Gastroesophageal sphincter (tissue), 4 donors: ENCODE data around the gene CHI3L1. TPM values are rescaled to one million over a fixed set of nuclear protein-coding genes. Genes with fewer than 3 reads are reported as not detected.

Source experiments
- ATAC-seq: fragments of 150-250 bp; one replicate; pipeline ENCODE4 v1.9.1; 2016; ENCODE audit warnings: mild to moderate bottlenecking, moderate library complexity
- H3K27ac ChIP-seq, 4 donors: fragments of 200-600 bp; sonication (generic) in 3 of 4; 1 replicate in 3 of 4; 2 replicates in 1 of 4; pipeline ENCODE4 v1.5.1; 2016 to 2019
- H3K27me3 ChIP-seq: fragments of 200-600 bp; sonication (generic); one replicate; pipeline ENCODE4 v1.5.1; 2019
- H3K36me3 ChIP-seq, 2 donors: fragments of 200-600 bp; sonication (generic); one replicate each; pipeline ENCODE4 v1.5.1; 2019; ENCODE audit warnings: control low read depth in 1 of 2
- H3K4me1 ChIP-seq, 3 donors: fragments of 200-600 bp; sonication (generic); 1 replicate in 2 of 3; 2 replicates in 1 of 3; pipeline ENCODE4 v1.5.1; 2016 to 2019; ENCODE audit warnings: control low read depth in 2 of 3
- H3K4me3 ChIP-seq, 2 donors: fragments of 200-600 bp; sonication (generic); one replicate each; pipeline ENCODE4 v1.5.1; 2019; ENCODE audit warnings: mild to moderate bottlenecking in 1 of 2, moderate library complexity in 1 of 2
- H3K9me3 ChIP-seq, 3 donors: fragments of 200-600 bp; sonication (generic); one replicate each; pipeline ENCODE4 v1.5.1; 2017 to 2019; ENCODE audit warnings: control low read depth in 2 of 3
- EP300 ChIP-seq: sonication (generic); formaldehyde crosslinking; IDR thresholded peaks from one replicate; pipeline ENCODE4 v1.6.1; 2017; ENCODE audit warnings: antibody characterized with exemption, mild to moderate bottlenecking
- POLR2A ChIP-seq, 2 donors: fragments of 450-650 bp; IDR thresholded peaks; one replicate each; pipeline ENCODE4 v1.6.1; 2017; ENCODE audit warnings: antibody characterized with exemption in 2 of 2, mild to moderate bottlenecking in 2 of 2, moderate library complexity in 1 of 2
- POLR2AphosphoS5 ChIP-seq: sonication (generic); formaldehyde crosslinking; IDR thresholded peaks from one replicate; pipeline ENCODE4 v1.6.1; 2017; ENCODE audit warnings: antibody characterized with exemption
- WGBS, 2 donors: methylation state at CpG; one replicate each; pipeline ENCODE4 v1.1.5; 2018; ENCODE audit warnings: low coverage in 1 of 2; 5-methylcytosine and 5-hydroxymethylcytosine counted together
- total RNA-seq, 4 donors: library from RNA; depleted of rRNA; stranded (reverse); fragments of >200 nt; gene quantifications; one replicate each; pipeline ENCODE4 v1.1.0, GENCODE V29; 2016
- TF ChIP-seq, protein P1 (sequence below), 4 experiments: fragments of 200-600 bp in 2 of 4; fragments of 450-650 bp in 2 of 4; sonication (generic) in 1 of 4; IDR thresholded peaks; one replicate each; pipeline ENCODE4 v1.5.1; 2017 to 2019; ENCODE audit warnings: antibody characterized with exemption in 4 of 4, mild to moderate bottlenecking in 2 of 4, moderate library complexity in 2 of 4

CHI3L1 gene
- total RNA-seq, 4 donors from 2014 or later = 3.4 to 5.4 (median 5.0) TPM; not detected in 1

DNA sequence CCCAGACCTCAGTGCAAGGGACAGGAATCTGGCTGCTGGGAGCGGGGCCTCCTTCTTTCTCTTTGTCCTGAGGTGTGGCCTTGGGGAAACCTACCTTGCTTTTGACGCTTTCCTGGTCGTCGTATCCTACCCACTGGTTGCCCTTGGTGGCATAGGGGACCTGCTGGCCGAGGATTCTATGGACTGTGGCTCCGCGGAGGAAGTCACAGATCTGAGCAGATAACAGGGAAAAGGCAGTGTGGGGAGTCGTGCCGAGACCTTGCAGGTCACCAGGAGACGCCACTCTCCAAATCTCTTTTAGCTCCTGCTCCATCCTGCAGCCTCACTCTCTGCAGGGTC lies 6.9 kb downstream of the CHI3L1 start:
- Histone ChIP-seq H3K4me1 (no peaks in the 10 kb centered on the region), H3K36me3 (no peaks in the 10 kb centered on the region), H3K9me3 (no peaks in the 10 kb centered on the region), H3K27me3 (no peaks in the 10 kb centered on the region), H3K4me3 (no peak overlapping the region), H3K27ac (no peak overlapping the region)
- no peak for ATAC-seq
- 100% methylated on average over 1 of the region's 10 CpGs; no CpG with 5 or more reads in 1 of the 2 donors for WGBS, 2 donors
- TF ChIP-seq POLR2AphosphoS5 (no peak), EP300 (no peak), POLR2A (IDR thresholded peaks at IDR 0.05) (no peak)
- TF ChIP-seq, protein P1, sequence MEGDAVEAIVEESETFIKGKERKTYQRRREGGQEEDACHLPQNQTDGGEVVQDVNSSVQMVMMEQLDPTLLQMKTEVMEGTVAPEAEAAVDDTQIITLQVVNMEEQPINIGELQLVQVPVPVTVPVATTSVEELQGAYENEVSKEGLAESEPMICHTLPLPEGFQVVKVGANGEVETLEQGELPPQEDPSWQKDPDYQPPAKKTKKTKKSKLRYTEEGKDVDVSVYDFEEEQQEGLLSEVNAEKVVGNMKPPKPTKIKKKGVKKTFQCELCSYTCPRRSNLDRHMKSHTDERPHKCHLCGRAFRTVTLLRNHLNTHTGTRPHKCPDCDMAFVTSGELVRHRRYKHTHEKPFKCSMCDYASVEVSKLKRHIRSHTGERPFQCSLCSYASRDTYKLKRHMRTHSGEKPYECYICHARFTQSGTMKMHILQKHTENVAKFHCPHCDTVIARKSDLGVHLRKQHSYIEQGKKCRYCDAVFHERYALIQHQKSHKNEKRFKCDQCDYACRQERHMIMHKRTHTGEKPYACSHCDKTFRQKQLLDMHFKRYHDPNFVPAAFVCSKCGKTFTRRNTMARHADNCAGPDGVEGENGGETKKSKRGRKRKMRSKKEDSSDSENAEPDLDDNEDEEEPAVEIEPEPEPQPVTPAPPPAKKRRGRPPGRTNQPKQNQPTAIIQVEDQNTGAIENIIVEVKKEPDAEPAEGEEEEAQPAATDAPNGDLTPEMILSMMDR (IDR thresholded peaks at IDR 0.05) = no peak

DNA sequence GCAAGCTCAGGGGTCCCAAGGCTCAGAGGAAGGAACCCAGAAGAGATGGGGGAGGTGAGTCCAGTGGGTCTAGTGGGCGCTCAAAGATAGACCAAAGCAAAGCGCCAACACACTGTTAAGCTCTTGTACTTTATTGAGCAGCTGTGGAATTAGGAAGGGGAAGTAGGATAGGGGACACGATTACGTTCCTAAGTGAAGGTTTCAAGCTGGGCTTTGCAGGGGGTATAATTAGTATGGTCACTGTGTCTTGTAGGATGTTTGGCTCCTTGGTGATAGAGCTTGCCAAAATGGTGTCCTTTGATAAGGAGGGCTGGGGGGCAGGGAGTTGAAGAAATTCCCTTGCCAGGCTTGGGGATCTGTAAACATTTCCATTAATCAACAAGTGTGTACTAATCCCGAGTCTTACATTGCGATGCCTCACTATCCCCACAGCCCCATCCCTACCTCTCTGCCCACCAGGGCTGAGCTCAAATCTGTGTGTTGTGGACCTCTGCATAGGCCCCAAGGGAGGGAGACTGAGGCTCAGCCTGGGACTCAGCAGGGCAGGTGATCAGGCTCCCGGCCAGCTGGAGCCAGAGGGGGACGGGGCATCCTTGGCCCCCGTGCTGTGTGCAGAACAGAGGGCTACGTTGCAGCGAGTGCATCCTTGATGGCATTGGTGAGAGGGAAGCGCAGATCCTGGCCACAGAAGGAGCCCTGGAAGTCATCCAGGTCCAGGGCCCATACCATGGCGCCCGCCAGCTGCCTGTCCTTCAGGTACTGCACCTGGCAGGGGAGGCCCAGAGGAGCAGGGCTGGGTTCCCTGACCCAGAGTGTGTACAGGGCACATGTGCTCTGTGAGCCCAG lies 7.5 kb downstream of the CHI3L1 start:
- TF ChIP-seq POLR2A (IDR thresholded peaks at IDR 0.05) (no peak), POLR2AphosphoS5 (no peak), EP300 (no peak)
- TF ChIP-seq, protein P1 (IDR thresholded peaks at IDR 0.05) = no peak
- Histone ChIP-seq H3K27me3 (no peaks in the 10 kb centered on the region), H3K36me3 (no peaks in the 10 kb centered on the region), H3K4me1 (no peaks in the 10 kb centered on the region), H3K4me3 (no peak overlapping the region), H3K27ac (no peak overlapping the region), H3K9me3 (no peaks in the 10 kb centered on the region)
- 80 to 100% methylated on average over 1 to 4 of the region's 14 CpGs for WGBS, 2 donors
- no peak for ATAC-seq

DNA sequence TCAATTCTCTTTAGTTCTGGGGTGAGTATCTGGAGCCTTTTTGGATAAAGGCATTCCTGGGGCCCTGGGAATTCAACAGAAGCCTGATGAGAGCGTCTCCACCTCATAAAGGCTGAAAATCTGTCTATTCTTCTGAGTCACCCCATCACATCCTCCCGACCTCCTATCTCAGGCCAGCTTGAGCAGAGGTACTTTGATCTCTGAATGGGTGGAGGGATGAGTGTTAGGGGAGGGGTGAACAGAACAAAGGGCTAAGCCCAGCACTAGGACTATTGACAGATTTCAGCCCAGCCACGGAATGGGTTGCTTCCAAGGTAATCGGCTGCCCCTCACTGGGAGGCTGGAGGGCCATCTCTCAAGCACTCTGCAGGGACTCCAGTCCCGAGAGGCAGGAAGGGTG lies 8.4 kb downstream of the CHI3L1 start:
- Histone ChIP-seq H3K27ac (no peak overlapping the region), H3K9me3 (no peaks in the 10 kb centered on the region), H3K27me3 (no peaks in the 10 kb centered on the region), H3K4me3 (no peak overlapping the region), H3K4me1 (no peaks in the 10 kb centered on the region), H3K36me3 (no peaks in the 10 kb centered on the region)
- no peak for ATAC-seq
- WGBS, 2 donors = 100% methylated on average over 1 of the region's 5 CpGs; no CpG with 5 or more reads in 1 of the 2 donors
- TF ChIP-seq, protein P1 (IDR thresholded peaks at IDR 0.05) = no peak
- TF ChIP-seq POLR2A (IDR thresholded peaks at IDR 0.05) = no peak
- no peak for TF ChIP-seq EP300
- no peak for TF ChIP-seq POLR2AphosphoS5

DNA sequence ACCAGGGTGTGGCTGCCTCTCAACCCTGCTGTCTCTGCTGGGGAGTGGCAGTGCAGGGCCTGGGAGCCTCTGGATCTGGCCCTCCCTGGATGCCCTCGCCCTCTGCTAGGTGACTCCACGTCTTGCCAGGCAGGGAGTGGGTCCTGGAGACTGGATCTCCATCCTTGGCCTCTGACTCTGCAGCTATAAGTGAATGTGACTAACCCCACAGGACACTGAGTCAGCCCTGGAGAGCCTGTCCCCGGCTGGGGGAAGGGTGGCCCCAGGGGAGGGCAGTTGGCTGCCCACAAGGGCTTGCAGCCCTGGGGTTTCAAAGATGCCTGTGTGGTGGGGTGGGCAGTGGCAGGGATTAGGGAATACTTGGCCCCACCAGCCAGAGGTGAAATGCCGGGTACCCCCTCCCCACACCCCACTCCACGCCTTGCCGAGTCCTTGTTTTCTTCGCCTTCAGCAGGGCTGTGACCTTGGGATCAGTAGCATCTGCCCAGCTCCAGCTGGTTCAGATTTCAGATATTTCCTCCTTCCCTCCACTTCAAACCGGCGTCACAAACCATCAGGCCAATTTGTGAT lies 8.9 kb downstream of the CHI3L1 start:
- TF ChIP-seq, protein P1 (IDR thresholded peaks at IDR 0.05) = no peak
- TF ChIP-seq EP300 (no peak), POLR2A (IDR thresholded peaks at IDR 0.05) (no peak), POLR2AphosphoS5 (no peak)
- H3K4me1 ChIP-seq = no peaks in the 10 kb centered on the region
- WGBS, 2 donors = 58 to 81% methylated on average over 4 to 6 of the region's 9 CpGs
- ATAC-seq = no peak
- no peaks in the 10 kb centered on the region for H3K36me3 ChIP-seq
- no peak overlapping the region for H3K4me3 ChIP-seq
- no peaks in the 10 kb centered on the region for H3K9me3 ChIP-seq
- no peaks in the 10 kb centered on the region for H3K27me3 ChIP-seq
- no peak overlapping the region for H3K27ac ChIP-seq

DNA sequence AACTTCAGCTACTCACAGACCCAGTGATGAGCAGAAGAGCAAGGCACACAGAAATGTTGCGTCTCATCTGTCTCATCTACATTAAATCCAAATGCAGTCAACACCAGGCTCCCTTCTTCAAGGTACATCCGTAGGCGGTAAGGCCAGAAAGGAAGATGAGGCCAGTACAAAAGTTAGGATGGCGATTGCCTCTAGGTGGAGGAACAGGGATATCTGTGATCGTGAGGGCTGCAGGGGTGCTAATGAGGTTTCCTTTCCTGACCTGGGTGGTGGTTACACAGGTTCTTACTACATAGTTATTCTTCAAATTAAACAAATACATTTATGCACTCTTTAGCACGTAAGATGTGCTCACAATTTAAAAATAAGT lies 9.5 kb downstream of the CHI3L1 start:
- no peak for ATAC-seq
- TF ChIP-seq POLR2AphosphoS5 = no peak
- TF ChIP-seq, protein P1 (IDR thresholded peaks at IDR 0.05) = no peak
- TF ChIP-seq EP300 = no peak
- TF ChIP-seq POLR2A (IDR thresholded peaks at IDR 0.05) = no peak
- Histone ChIP-seq H3K9me3 (no peaks in the 10 kb centered on the region), H3K27ac (no peak overlapping the region), H3K27me3 (no peaks in the 10 kb centered on the region), H3K36me3 (no peaks in the 10 kb centered on the region), H3K4me1 (no peaks in the 10 kb centered on the region), H3K4me3 (no peak overlapping the region)
- WGBS, 2 donors = 83 to 90% methylated on average over 6 of the region's 6 CpGs
